Stimulated activated CD4-positive, alpha-beta T cell treated with anti-CD3 and anti-CD28 coated beads, Interleukin-12 subunit alpha, Interleukin-12 subunit beta, amount 100 ng/mL, for 4 hours (primary cell): ENCODE data around the gene SLC25A23.

ENCODE experiments used
- DNase-seq: peaks from one replicate; pipeline ENCODE4 v3.0.0-alpha.2; 2020

SLC25A23 gene

DNA sequence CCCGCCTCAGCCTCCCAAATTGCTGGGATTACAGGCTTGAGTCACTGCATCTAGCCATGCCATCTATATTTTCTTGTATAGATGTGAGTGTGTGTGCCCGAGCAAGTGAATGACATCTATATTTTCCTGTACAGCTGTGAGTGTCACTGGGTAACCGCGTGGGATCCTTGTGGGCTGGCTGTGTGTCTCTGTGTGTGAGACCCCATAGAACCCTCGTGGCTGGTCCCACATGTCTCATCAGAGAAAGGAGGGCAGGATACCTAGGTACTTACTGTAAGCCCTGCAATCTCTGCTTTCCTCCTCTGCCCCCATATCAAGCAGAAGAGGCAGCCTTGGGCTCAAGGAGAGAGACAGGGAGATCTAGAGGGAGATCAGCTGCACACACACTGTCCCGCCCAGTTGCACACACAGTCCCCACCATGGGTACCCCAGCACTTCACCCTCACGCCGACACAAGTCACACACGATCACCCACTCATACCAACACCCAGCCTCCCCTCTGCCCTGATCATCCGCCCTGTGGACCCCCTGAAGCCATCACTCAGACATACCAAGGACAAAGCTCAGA lies 21.3 kb upstream of the SLC25A23 start:
- DNase-seq = no peak

DNA sequence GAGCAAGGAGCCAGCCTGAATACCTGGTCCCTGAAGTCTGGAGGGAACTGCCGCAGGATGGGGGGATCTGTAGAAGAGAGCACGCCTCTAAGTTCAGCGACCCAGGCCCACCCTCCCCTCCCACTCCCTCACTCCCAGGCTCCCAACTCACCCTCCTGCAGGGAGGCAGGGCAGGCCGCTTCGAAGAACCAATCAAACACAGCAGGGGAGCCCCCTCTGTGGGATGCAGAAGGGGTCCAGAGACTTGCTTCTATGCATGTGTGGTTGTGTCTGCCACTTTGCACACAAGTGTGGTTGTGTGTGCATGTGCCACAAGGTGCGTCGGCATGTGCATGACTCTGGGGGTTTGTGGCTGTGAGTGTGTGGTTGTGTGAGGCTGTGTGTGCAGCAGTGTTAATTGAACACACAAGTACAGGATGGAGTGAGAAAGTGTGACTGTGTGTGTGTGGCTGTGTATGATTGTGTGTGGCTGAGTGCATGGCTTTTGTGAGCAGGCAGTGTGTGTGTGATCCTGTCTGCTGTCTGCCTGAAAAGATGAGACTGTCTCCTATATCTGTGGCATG lies 20.3 kb upstream of the SLC25A23 start:
- no peak for DNase-seq

GRCh38 chr19:6478815-6479214 lies 19.2 kb upstream of the SLC25A23 start:
- DNase-seq = no peak

DNA sequence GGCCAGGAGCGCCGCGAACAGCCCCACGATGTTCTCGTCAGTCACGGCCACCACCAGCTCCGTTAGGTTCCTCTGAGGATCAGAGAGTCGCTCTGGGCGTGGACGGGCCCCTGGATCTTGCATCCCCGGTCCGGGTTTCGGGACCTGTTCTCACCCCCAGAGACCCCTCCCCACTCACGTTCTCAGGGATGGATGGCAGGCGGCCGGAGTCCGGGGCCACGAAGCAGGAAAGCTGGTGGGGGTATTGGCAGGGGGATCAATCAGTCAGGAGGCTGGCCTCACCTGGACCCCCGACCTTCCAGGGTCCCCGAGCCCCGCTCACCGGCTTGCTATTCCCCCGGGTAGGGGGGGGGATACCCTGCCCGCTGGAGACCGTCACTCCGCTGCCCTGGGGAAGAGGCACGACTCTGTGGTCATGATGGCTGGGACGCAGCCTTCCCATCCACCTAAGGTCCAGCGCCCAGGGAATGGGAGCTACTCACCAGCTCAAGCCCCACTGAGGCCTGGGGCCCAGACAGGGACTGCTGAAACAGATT lies 17.4 kb upstream of the SLC25A23 start:
- no peak for DNase-seq

- peak; percentile 42 for DNase-seq
These were observed 16.7 kb upstream of the SLC25A23 start for GRCh38 chr19:6476155-6476895.

- DNase-seq = no peak
These were observed 15.9 kb upstream of the SLC25A23 start for GRCh38 chr19:6475321-6476108.

DNA sequence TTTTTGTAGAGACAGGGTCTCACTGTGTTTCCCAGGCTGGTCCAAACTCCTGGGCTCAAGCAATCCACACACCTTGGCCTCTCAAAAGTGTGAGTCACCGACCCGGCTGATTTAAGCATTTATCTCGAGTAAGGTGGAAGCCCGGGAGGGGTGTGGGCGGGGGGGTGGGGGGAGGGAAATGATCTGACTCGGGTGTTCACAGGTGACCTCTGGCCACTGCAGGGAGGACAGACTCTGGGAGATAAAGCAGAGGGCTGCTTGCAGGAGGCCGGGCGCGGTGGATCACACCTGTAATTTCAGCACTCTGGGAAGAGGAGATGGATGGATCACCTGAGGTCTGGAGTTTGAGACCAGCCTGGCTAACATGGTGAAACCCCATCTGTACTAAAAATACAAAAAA lies 14.1 kb upstream of the SLC25A23 start:
- no peak for DNase-seq

- no peak for DNase-seq
These were observed 13.1 kb upstream of the SLC25A23 start for GRCh38 chr19:6472713-6473112.

- DNase-seq = no peak
These were observed 11.5 kb upstream of the SLC25A23 start for GRCh38 chr19:6471076-6471475.

- DNase-seq = no peak
These were observed 10.6 kb upstream of the SLC25A23 start for GRCh38 chr19:6470173-6470572.

- no peak for DNase-seq
These were observed 7.8 kb upstream of the SLC25A23 start for GRCh38 chr19:6467384-6467783.

- no peak for DNase-seq
These were observed 7.1 kb upstream of the SLC25A23 start for GRCh38 chr19:6466526-6467248.

DNA sequence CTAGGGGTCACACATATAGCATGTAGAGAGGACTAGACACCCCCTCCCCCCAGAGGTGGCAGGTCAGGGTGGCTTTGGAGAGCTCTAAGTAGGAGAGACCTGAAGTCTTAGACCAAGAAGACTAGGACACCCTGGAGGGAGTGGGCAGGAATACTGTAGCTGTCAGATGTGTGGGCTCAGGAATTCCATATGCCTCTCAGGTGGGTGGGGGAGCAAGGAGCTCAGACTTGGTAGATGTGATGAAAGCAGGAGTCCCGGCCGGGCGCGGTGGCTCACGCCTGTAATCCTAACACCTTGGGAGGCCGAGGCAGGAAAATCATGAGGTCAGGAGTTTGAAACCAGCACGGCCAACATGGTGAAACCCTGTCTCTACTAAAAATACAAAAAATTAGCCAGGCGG lies 6.1 kb upstream of the SLC25A23 start:
- no peak for DNase-seq

DNA sequence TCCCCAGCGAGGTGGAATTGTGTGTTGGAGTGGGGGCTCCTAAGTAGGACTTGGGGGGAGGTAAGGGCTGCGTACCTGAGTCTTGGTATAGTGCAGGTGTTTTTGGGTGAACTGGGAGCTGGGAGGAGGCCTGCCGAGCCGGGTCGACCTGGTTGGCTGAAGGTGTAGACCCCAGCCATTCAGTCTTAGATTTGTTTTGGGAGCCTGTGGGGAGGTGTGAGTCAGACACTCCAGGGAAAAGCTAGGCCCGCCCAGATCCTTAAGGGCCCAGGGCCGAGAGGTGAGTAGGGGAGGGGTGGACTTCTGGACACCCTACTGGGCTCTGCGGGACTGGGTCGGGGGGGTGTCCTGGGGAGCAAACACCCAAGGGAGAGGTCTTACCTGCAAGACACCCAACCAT lies 5.4 kb upstream of the SLC25A23 start:
- DNase-seq = no peak

DNA sequence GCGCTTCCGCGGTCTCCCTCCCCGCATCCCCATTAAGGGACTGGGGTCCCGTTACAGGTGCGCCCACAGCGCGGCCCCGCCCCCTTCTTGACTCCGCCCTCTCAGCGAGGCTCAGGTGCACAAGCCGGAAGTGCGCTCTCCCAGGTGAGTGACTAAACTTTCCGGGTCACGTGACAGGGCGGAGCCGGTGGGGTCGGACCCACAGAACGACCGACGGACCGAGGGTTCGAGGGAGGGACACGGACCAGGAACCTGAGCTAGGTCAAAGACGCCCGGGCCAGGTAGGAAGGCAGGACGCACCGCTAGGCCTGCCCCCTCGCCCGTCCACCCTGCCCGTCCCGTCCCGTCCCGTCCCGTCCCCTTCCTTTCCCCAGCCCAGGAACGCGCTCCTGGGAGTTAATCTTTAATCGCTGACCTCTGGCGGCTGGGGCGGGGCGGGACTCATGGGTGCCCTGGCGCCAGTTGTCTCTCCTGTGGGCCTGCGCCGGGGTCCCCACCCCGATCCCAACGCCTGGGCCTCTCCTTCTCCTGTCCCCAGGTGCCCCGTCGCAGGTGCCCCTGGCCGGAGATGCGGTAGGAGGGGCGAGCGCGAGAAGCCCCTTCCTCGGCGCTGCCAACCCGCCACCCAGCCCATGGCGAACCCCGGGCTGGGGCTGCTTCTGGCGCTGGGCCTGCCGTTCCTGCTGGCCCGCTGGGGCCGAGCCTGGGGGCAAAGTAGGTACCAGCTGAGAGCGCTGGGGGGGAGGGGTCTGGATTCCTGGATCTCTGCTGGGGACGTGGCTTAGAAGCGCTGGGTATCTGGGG lies 4.7 kb upstream of the SLC25A23 start, which contains the start of gene CRB3:
Gene CRB3, plus strand, starts transcription at position 202 of the 804 bp plus-strand sequence. Its CDS starts 431 bp downstream, at position 633.
- DNase-seq = peak; percentile 34

GRCh38 chr19:6460099-6460884 lies 700 bp upstream of the SLC25A23 start:
- DNase-seq = peak; percentile 97

GRCh38 chr19:6458695-6459261 lies 814 bp downstream of the SLC25A23 start:
- no peak for DNase-seq

GRCh38 chr19:6457958-6458694 lies 1.5 kb downstream of the SLC25A23 start:
- no peak for DNase-seq

DNA sequence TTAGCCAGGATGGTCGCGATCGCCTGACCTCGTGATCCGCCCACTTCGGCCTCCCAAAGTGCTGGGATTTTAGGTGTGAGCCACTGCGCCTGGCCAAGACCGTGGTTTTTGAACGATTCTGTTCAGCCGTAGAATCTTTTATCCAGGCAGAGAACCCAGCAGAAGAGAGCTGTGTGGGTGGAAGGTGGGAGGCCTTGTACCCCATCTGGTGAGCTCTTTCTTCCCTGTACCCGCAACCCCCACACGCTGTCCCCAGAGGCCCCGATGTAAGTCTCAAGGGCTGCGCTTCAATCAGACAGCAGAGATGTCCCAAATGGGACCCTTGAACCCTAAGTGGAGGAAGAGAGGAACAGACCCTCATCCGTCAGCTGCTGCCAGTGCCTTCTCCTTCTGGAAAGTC lies 3.7 kb downstream of the SLC25A23 start:
- no peak for DNase-seq
